ENCODE measurements around the gene CUEDC1. TPM values are rescaled to one million over a fixed set of nuclear protein-coding genes. Genes with fewer than 3 reads are reported as not detected.
A peak's percentile ranks its signal among the peaks of the same experiment; 100 is the strongest.

Gene CUEDC1
- total and polyA plus RNA-seq, 2 of the 13 experiments (the other 11 are each of a cell fraction or from before 2014, with no cell fraction given), result 7.4 to 12.9 TPM

DNA sequence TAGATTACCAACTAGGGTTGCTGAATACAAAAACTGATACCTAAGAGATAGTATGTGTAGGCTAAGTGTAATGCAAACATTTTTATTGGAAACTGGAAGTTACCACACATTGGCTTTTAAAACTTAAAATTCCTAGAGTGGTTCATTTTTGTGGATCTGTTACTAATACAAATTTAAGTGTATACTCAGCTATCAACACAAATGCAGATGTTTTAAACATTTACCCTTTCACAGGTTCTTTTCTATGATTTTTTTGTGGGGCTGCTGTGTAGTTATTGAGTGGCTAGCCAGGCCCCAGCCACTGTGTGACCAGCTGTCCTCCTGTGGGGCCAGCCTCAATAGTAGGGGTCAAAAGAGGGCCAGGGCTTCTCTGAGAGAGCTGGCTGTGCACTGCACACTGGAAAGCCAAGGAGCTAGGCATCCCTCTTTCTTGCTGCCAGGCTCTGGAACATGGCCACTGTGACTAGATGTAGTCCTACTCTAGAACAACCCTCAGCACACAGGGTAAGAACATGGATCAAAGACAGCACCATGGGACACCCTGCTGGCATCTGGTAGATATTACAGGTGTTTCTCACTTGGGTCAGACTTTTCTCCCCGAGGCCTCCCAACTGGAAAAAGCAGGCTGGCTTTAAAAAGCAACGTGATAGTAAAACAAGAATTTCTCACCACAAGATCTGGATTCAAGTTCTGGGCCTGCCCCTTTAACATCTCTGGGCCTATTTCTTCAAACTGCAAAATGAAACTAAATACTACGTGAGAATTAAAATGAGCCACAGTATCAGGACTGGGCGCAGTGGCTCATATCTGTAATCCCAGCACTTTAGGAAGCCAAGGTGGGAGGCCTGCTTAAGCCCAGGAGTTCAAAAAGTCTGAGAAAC, 40.1 kb upstream of the CUEDC1 start (continued):
- TF ChIP-seq, protein P1, sequence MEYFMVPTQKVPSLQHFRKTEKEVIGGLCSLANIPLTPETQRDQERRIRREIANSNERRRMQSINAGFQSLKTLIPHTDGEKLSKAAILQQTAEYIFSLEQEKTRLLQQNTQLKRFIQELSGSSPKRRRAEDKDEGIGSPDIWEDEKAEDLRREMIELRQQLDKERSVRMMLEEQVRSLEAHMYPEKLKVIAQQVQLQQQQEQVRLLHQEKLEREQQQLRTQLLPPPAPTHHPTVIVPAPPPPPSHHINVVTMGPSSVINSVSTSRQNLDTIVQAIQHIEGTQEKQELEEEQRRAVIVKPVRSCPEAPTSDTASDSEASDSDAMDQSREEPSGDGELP (IDR thresholded peaks at IDR 0.05; ENCODE audit: borderline replicate concordance, low read depth), result peak; percentile 42; the same call in 1 of the 2 replicates
- TF ChIP-seq RFXANK (CRISPR knock-in tag; IDR thresholded peaks at IDR 0.05), result no peak
- TF ChIP-seq ZNF547 (CRISPR knock-in tag; IDR thresholded peaks at IDR 0.05), result no peak
- no peak for TF ChIP-seq MYC (CRISPR knock-in tag; IDR thresholded peaks at IDR 0.05; ENCODE audit: borderline replicate concordance)
- TF ChIP-seq THAP11 (CRISPR knock-in tag; IDR thresholded peaks at IDR 0.05), result no peak
- no peak for TF ChIP-seq RFX1 (IDR thresholded peaks at IDR 0.05)
- no peak for TF ChIP-seq ZNF333 (CRISPR knock-in tag; IDR thresholded peaks at IDR 0.05; ENCODE audit: borderline replicate concordance)
- TF ChIP-seq TEF (CRISPR knock-in tag; IDR thresholded peaks at IDR 0.05), result no peak
- TF ChIP-seq KAT2B (IDR thresholded peaks at IDR 0.05; ENCODE audit: borderline replicate concordance, low read depth, low read length), result no peak
- TF ChIP-seq ARNT (IDR thresholded peaks at IDR 0.05), result no peak
- TF ChIP-seq EHMT2 (IDR thresholded peaks at IDR 0.05; ENCODE audit: borderline replicate concordance, low read depth, low read length), result no peak
- no peak for TF ChIP-seq NFAT5 (CRISPR knock-in tag; IDR thresholded peaks at IDR 0.05)
- TF ChIP-seq JUNB (CRISPR knock-in tag; IDR thresholded peaks at IDR 0.05; ENCODE audit: borderline replicate concordance), result no peak
- TF ChIP-seq ZNF614 (CRISPR knock-in tag; IDR thresholded peaks at IDR 0.05; ENCODE audit: borderline replicate concordance), result peak; percentile 59; the same call in 1 of the 2 replicates
- TF ChIP-seq HNRNPUL1 (IDR thresholded peaks at IDR 0.05; ENCODE audit: low read depth, low read length), result no peak
- no peak for TF ChIP-seq RBFOX2 (IDR thresholded peaks at IDR 0.05; ENCODE audit: low read depth, low read length)
- no peak for TF ChIP-seq RBAK (CRISPR knock-in tag; IDR thresholded peaks at IDR 0.05)
- TF ChIP-seq, protein P2, sequence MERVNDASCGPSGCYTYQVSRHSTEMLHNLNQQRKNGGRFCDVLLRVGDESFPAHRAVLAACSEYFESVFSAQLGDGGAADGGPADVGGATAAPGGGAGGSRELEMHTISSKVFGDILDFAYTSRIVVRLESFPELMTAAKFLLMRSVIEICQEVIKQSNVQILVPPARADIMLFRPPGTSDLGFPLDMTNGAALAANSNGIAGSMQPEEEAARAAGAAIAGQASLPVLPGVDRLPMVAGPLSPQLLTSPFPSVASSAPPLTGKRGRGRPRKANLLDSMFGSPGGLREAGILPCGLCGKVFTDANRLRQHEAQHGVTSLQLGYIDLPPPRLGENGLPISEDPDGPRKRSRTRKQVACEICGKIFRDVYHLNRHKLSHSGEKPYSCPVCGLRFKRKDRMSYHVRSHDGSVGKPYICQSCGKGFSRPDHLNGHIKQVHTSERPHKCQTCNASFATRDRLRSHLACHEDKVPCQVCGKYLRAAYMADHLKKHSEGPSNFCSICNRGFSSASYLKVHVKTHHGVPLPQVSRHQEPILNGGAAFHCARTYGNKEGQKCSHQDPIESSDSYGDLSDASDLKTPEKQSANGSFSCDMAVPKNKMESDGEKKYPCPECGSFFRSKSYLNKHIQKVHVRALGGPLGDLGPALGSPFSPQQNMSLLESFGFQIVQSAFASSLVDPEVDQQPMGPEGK (CRISPR knock-in tag; IDR thresholded peaks at IDR 0.05), result peak; percentile 21; the same call in 1 of the 2 replicates
- TF ChIP-seq FOSL1 (CRISPR knock-in tag; IDR thresholded peaks at IDR 0.05; ENCODE audit: borderline replicate concordance), result no peak
- no peak for TF ChIP-seq ATF1 (CRISPR knock-in tag; IDR thresholded peaks at IDR 0.05)
- TF ChIP-seq, protein P3, sequence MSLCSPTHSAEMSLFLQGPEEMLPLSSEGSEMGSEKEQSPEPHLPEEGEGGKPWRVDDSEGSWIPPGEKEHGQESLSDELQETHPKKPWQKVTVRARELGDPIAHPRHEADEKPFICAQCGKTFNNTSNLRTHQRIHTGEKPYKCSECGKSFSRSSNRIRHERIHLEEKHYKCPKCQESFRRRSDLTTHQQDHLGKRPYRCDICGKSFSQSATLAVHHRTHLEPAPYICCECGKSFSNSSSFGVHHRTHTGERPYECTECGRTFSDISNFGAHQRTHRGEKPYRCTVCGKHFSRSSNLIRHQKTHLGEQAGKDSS (CRISPR knock-in tag; IDR thresholded peaks at IDR 0.05; ENCODE audit: borderline replicate concordance, low read depth), result 0 out of 2 replicates have a peak, but pooled peaks have one; percentile 48

Measured in HepG2 (cell line).